Keratinocyte (primary cell): ENCODE measurements around the gene TAL2.

Source experiments
- EZH2 ChIP-seq: IDR thresholded peaks from one replicate; pipeline ENCODE4 v1.6.1; 2012; ENCODE audit warnings: inconsistent platforms, mild to moderate bottlenecking, low read length, moderate library complexity
- TF ChIP-seq, protein P1 (sequence below), 3 experiments: IDR thresholded peaks in 1 of 3; conservative IDR thresholded peaks in 1 of 3; optimal IDR thresholded peaks in 1 of 3; 2 replicates in 2 of 3; 3 replicates in 1 of 3; pipeline versions ENCODE3 to v1.5.1; 2011; ENCODE audit warnings: low read length in 3 of 3, mild to moderate bottlenecking in 3 of 3, moderate library complexity in 2 of 3, control low read depth in 1 of 3, inconsistent platforms in 1 of 3; ENCODE audit not compliant: insufficient read depth in 2 of 3; ENCODE audit errors: extremely low read depth in 1 of 3

DNA sequence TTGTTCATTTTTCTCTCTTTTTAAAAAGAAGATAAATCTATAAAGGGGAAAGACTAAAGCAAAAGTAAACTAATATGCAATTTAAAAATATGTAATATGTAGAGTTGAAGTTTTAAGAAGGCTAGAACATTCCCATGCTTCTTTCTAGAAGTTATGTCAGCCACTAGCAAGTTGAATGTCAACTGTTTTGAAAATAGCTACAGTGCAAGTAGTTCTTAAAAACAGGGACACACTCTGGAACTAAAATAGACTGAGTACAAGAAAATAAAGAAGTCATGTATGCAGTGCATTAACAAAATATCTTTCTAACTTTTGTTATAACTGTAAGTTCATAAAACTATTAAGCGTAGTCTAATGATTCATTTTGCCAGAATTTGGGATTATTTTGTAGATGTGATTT is 40.0 kb downstream of the TAL2 start:
- TF ChIP-seq, protein P1, sequence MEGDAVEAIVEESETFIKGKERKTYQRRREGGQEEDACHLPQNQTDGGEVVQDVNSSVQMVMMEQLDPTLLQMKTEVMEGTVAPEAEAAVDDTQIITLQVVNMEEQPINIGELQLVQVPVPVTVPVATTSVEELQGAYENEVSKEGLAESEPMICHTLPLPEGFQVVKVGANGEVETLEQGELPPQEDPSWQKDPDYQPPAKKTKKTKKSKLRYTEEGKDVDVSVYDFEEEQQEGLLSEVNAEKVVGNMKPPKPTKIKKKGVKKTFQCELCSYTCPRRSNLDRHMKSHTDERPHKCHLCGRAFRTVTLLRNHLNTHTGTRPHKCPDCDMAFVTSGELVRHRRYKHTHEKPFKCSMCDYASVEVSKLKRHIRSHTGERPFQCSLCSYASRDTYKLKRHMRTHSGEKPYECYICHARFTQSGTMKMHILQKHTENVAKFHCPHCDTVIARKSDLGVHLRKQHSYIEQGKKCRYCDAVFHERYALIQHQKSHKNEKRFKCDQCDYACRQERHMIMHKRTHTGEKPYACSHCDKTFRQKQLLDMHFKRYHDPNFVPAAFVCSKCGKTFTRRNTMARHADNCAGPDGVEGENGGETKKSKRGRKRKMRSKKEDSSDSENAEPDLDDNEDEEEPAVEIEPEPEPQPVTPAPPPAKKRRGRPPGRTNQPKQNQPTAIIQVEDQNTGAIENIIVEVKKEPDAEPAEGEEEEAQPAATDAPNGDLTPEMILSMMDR (optimal IDR thresholded peaks at IDR 0.05 in 1 of 3, IDR thresholded peaks at IDR 0.05 in 1 of 3, conservative IDR thresholded peaks at IDR 0.05 in 1 of 3; ENCODE audit: extremely low read depth in 1 of 3, insufficient read depth in 2 of 3, low read length in 3 of 3) = no peak
- no peak for TF ChIP-seq EZH2
